T-helper 17 cell (primary cell): Measurements from ENCODE around the gene BID. TPM values are rescaled to one million over a fixed set of nuclear protein-coding genes. Genes with fewer than 3 reads are reported as not detected.
"Not testable (repeated sequence)": the region's sequence is repeated elsewhere in the genome, so short reads cannot be mapped to it uniquely, and the experiment has no call there.

Experiments used
- ATAC-seq: fragments of 150-1000 bp; cut with Tn5 transposase; 2 replicates; pipeline ENCODE4 v1.10.0; 2021; ENCODE audit warnings: mild to moderate bottlenecking, moderate library complexity
- DNase-seq, 3 donors: peaks; one replicate each; pipeline versions ENCODE4 v3.0.0 to v3.0.0-alpha.2; 2020 to 2021
- H3K9me3 ChIP-seq: one replicate; pipeline ENCODE4 v1.7.0; 2013; ENCODE audit warnings: low read length, mild to moderate bottlenecking; ENCODE audit not compliant: control insufficient read depth, poor library complexity, severe bottlenecking
- H3K27ac Mint-ChIP-seq: one replicate; pipeline ENCODE4 v1.8.0; 2022; ENCODE audit warnings: mild to moderate bottlenecking, moderate library complexity, mixed read lengths
- H3K27me3 Mint-ChIP-seq: one replicate; pipeline ENCODE4 v1.8.0; 2022; ENCODE audit warnings: mixed read lengths
- H3K36me3 Mint-ChIP-seq: one replicate; pipeline ENCODE4 v1.8.0; 2022; ENCODE audit warnings: low read depth, mixed read lengths
- H3K4me1 Mint-ChIP-seq: one replicate; pipeline ENCODE4 v1.8.0; 2022; ENCODE audit warnings: mild to moderate bottlenecking, mixed read lengths
- H3K4me3 Mint-ChIP-seq: one replicate; pipeline ENCODE4 v1.8.0; 2022; ENCODE audit warnings: mild to moderate bottlenecking, moderate library complexity, mixed read lengths
- total RNA-seq, 4 donors: library from RNA in 2 of 4; stranded (reverse) in 2 of 4; gene quantifications; one replicate each; pipeline ENCODE4 v1.2.3 and lab custom pipeline; 2022 to 2026

BID gene
- total RNA-seq, 2 donors from 2014 or later, result 18.3 to 24.2 TPM

DNA sequence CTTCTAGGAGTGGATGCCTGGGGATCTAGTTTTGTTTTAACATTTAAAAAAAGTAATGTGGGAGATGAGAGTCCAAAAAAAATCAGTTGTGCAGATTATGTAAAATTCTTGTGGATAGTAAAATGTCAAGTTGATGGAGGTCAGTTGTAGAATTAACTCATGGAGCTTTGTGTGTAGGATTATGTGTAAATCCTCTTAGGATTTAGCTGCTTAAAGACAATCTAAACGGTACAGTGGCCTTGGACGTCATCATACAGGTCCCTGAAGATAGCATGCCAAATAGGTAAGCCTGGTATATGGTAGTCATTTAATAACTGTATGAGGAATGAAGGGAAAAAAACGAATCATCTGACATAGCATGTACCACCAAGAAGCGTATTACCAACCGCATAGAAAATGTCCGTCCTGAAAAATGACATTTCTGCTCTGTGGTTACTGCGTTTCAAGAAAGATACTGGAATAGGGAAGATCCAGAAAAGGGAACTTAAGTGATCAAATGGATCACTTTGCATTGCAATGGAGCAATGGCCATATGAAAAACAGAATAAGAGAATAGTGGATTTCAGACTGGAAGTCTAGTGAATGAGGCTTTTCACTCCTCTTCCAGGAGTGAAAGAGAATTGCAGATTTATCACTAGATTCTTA is 74.5 kb downstream of the BID start:
- Mint-ChIP-seq H3K36me3 (peaks cover 7% of the 10 kb centered on the region), H3K4me3 (no peak overlapping the region), H3K27me3 (no peaks in the 10 kb centered on the region), H3K4me1 (peaks cover 12% of the 10 kb centered on the region), H3K27ac (no peak overlapping the region)
- ATAC-seq (no peak), DNase-seq (no peak)
- no peaks in the 10 kb centered on the region for H3K9me3 ChIP-seq

DNA sequence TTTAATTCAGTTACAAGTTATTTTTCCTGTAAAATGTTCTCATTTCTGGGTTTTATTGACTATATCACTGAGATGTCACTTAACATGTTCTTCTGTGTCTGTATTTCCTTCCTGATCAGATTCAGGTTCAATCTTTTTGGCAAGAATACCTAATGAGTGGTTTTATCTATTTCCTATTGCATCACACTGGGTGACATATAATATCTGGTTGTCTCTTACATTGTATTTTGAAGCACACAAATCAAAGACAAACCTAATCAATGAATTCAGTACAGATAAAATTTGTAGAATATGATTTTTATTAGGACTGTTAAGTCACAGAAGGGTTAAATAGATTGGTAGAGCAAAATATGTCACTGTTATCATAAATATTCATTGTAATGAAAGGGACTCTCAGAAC is 75.3 kb downstream of the BID start:
- ATAC-seq (no peak), DNase-seq (no peak)
- H3K9me3 ChIP-seq, result no peaks in the 10 kb centered on the region
- no peak overlapping the region for H3K27ac Mint-ChIP-seq
- H3K27me3 Mint-ChIP-seq, result no peaks in the 10 kb centered on the region
- H3K4me1 Mint-ChIP-seq, result peaks cover 14% of the 10 kb centered on the region
- H3K4me3 Mint-ChIP-seq, result no peak overlapping the region
- peaks cover 7% of the 10 kb centered on the region for H3K36me3 Mint-ChIP-seq

DNA sequence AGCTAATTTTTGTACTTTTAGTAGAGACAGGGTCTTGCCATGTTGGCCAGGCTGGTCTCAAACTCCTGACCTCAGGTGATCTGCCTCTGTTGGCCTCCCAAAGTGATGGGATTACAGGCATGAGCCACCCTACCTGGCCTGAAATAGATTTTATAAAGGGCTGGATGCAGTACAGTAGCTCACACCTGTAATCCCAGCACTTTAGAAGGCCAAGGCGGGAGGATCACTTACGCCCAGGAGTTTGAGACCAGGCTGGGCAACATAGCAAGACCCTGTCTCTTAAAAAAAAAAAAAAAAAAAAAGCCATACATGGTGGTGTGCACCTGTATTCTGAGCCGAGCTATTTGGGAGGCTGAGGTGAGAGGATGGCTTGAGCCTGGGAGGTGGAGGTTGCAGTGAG is 76.0 kb downstream of the BID start:
- H3K9me3 ChIP-seq, H3K27me3 Mint-ChIP-seq, ATAC-seq, H3K27ac Mint-ChIP-seq, H3K36me3 Mint-ChIP-seq, H3K4me3 Mint-ChIP-seq, DNase-seq: not testable (repeated sequence)
- peaks cover 14% of the 10 kb centered on the region for H3K4me1 Mint-ChIP-seq

DNA sequence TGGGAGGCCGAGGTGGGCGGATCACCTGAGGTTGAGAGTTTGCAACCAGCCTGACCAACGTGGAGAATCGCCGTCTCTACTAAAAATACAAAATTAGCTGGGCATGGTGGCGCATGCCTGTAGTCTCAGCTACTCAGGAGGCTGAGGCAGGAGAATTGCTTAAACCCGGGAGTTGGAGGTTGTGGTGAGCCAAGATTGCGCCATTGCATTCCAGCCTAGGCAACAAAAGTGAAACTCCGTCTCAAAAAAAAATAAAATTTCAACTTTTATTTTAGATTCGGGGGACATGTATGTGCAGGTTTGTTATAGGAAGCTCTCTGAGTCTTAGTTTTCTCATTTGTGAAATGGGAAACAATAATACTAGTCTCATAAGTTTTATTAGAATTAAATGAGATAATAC is 77.1 kb downstream of the BID start:
- DNase-seq, H3K9me3 ChIP-seq, H3K36me3 Mint-ChIP-seq, ATAC-seq, H3K4me3 Mint-ChIP-seq, H3K27me3 Mint-ChIP-seq, H3K27ac Mint-ChIP-seq: not testable (repeated sequence)
- peaks cover 15% of the 10 kb centered on the region for H3K4me1 Mint-ChIP-seq

DNA sequence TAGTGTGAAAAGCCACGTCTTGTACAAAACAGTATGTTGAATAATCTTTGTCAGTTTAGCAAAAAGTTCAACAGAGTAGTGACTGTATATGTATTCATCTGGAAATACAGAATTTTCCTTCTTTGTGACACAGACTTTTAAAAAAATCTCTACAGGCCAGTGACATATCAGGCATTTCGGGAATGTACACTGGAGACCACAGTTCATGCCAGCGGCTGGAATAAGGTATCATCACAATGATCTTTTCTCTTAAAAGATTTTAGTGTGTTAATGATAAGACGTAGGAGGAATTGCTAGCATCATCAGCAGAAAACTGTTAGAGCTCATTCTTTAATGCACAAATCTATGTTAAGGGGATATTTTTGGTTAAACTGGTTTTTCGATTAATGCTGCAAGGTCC is 78.3 kb downstream of the BID start:
- peaks cover 9% of the 10 kb centered on the region for H3K36me3 Mint-ChIP-seq
- H3K4me3 Mint-ChIP-seq, result no peak overlapping the region
- ATAC-seq, result no peak
- H3K27me3 Mint-ChIP-seq, result no peaks in the 10 kb centered on the region
- no peak overlapping the region for H3K27ac Mint-ChIP-seq
- H3K4me1 Mint-ChIP-seq, result peaks cover 18% of the 10 kb centered on the region
- DNase-seq, result no peak
- no peaks in the 10 kb centered on the region for H3K9me3 ChIP-seq

DNA sequence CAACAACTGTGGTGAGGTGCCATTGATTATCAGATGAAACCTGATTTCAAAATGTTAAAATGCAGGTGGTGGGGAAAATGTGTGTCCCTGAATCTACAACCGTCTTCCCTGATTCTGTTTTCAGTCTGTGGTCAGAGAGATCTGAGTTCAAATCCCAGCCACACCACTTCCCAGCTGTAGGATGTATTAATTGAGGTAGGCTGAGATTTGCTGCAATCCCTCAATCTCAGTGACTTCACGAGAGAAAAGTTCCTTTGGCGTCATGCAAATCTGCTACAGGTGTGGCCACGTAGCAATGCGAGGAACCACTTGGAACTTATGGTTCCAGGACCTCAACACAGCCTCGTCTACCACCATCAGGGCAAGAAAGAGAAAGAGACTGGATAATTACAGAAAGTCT is 79.5 kb downstream of the BID start:
- ATAC-seq, result no peak
- no peak overlapping the region for H3K27ac Mint-ChIP-seq
- no peak for DNase-seq
- H3K36me3 Mint-ChIP-seq, result peaks cover 7% of the 10 kb centered on the region
- no peaks in the 10 kb centered on the region for H3K9me3 ChIP-seq
- no peak overlapping the region for H3K4me3 Mint-ChIP-seq
- H3K27me3 Mint-ChIP-seq, result no peaks in the 10 kb centered on the region
- H3K4me1 Mint-ChIP-seq, result peaks cover 14% of the 10 kb centered on the region

DNA sequence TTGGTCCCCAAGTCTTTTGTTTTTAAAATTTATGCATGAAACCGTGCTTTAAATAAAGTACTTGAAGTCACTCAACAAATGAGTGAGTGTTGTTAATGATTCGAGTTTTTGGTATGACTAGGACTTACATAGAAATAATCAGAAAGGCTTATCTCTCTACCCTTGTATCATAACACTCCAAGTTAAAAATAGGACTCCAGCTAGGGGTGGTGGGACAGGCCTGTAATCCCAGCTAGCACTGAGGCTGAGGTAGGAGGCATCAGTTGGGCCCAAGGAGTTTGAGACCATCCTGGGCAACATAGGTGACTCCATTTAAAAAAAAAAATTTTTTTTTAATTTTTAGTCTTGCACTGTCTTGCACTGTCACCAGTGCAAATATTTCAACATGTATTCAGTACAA is 80.1 kb downstream of the BID start:
- Mint-ChIP-seq H3K4me3 (no peak overlapping the region), H3K27ac (no peak overlapping the region), H3K4me1 (peaks cover 11% of the 10 kb centered on the region), H3K27me3 (no peaks in the 10 kb centered on the region), H3K36me3 (peaks cover 5% of the 10 kb centered on the region)
- no peaks in the 10 kb centered on the region for H3K9me3 ChIP-seq
- DNase-seq (no peak), ATAC-seq (no peak)

DNA sequence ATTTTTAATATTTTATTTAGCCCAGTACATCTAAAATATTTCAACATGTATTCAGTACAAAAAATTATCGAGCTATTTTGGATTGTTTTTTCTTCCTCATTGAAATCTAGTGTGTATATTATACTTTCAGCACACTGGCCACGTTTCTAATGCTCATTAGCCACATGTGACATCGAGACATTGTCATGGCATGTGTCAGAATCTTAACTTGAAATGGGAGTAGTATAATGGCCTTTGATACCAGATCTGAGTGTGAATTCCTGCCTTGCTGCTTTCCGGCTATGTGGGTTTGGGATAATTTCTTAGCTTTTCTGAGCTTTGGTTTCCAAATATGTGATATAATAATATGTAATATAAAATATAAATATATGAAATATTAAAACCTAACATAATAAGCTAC is 81.4 kb downstream of the BID start:
- peaks cover 2% of the 10 kb centered on the region for H3K36me3 Mint-ChIP-seq
- no peak for DNase-seq
- H3K27ac Mint-ChIP-seq, result no peak overlapping the region
- no peak overlapping the region for H3K4me3 Mint-ChIP-seq
- peaks cover 8% of the 10 kb centered on the region for H3K4me1 Mint-ChIP-seq
- H3K9me3 ChIP-seq, result no peaks in the 10 kb centered on the region
- H3K27me3 Mint-ChIP-seq, result no peaks in the 10 kb centered on the region
- ATAC-seq, result no peak

DNA sequence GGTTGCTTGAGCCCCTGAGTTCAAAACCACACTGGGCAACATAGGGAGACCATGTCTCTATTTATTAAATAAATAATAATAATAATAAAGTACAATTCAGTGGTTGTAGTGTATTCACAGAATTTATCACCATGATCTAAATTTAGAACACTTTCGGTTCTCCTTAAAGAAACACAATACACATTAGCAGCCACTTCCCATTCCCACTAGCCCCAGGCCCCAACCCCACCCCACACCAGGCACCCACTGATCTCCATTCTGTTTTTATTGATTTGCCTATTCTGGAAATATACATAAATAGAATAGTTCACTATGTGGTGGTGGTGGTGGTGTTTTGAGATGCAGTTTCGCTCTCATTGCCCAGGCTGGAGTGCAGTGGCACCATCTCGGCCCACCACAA is 90.0 kb downstream of the BID start:
- no peak for ATAC-seq
- Mint-ChIP-seq H3K4me3 (no peak overlapping the region), H3K27ac (no peak overlapping the region), H3K4me1 (peaks cover 7% of the 10 kb centered on the region), H3K36me3 (no peaks in the 10 kb centered on the region), H3K27me3 (no peaks in the 10 kb centered on the region)
- H3K9me3 ChIP-seq, result no peaks in the 10 kb centered on the region
- no peak for DNase-seq

Other genes with a start within 250 kb of the BID start
- not detected for gene SLC25A18, start 211.0 kb downstream of the BID start, total RNA-seq
- gene ATP6V1E1, start 145.7 kb downstream of the BID start, total RNA-seq, result 10 to 100 TPM; 60.7 to 62.5 TPM
- 10 to 100 TPM; 18.8 to 21.3 TPM for gene BCL2L13, start 135.7 kb downstream of the BID start, total RNA-seq